Mesendoderm (in vitro differentiated cells): ENCODE measurements around the gene IL25.

Source experiments
- DNase-seq: peaks from one replicate; pipeline ENCODE4 v3.0.0; 2013
- H2AK5ac ChIP-seq: 2 replicates; pipeline ENCODE4 v1.6.1; 2013; ENCODE audit warnings: low read length, inconsistent platforms
- H2BK120ac ChIP-seq: 2 replicates; pipeline ENCODE4 v1.6.1; 2013; ENCODE audit warnings: low read depth, mild to moderate bottlenecking, low read length, moderate library complexity, mixed read lengths
- H2BK15ac ChIP-seq: replicated peaks from 2 replicates; pipeline ENCODE4 v1.6.1; 2013; ENCODE audit warnings: low read depth, mild to moderate bottlenecking, moderate library complexity
- H2BK5ac ChIP-seq: 2 replicates; pipeline ENCODE4 v1.6.1; 2013; ENCODE audit warnings: low read length, inconsistent platforms
- H3K18ac ChIP-seq: 2 replicates; pipeline ENCODE4 v1.6.1; 2013; ENCODE audit warnings: mild to moderate bottlenecking, low read length, mixed read lengths
- H3K23ac ChIP-seq: one replicate; pipeline ENCODE4 v1.6.1; 2013; ENCODE audit warnings: low read length
- H3K27ac ChIP-seq: 2 replicates; pipeline ENCODE4 v1.5.1; 2013; ENCODE audit warnings: low read depth, mild to moderate bottlenecking, inconsistent platforms, low read length, moderate library complexity
- H3K27me3 ChIP-seq: 2 replicates; pipeline ENCODE4 v1.6.1; 2013; ENCODE audit warnings: low read length, control low read depth, mild to moderate bottlenecking, inconsistent platforms; ENCODE audit not compliant: insufficient read depth, poor library complexity
- H3K36me3 ChIP-seq: 2 replicates; pipeline ENCODE4 v1.6.1; 2013; ENCODE audit warnings: low read length, inconsistent platforms; ENCODE audit not compliant: control insufficient read depth, insufficient read depth
- H3K4ac ChIP-seq: one replicate; pipeline ENCODE4 v1.6.1; 2013; ENCODE audit warnings: low read depth, mild to moderate bottlenecking, low read length, moderate library complexity
- H3K4me1 ChIP-seq: 2 replicates; pipeline ENCODE4 v1.6.1; 2013; ENCODE audit warnings: low read depth, low read length, inconsistent platforms; ENCODE audit not compliant: control insufficient read depth
- H3K4me2 ChIP-seq: 2 replicates; pipeline ENCODE4 v1.6.1; 2013; ENCODE audit warnings: low read length
- H3K4me3 ChIP-seq: 2 replicates; pipeline ENCODE4 v1.5.1; 2013; ENCODE audit warnings: mild to moderate bottlenecking, low read length
- H3K56ac ChIP-seq: one replicate; pipeline ENCODE4 v1.6.1; 2013; ENCODE audit warnings: low read length
- H3K79me1 ChIP-seq: 2 replicates; pipeline ENCODE4 v1.6.1; 2013; ENCODE audit warnings: low read length, inconsistent platforms
- H3K79me2 ChIP-seq: 2 replicates; pipeline ENCODE4 v1.6.1; 2013; ENCODE audit warnings: mild to moderate bottlenecking, low read length; ENCODE audit not compliant: control insufficient read depth, insufficient read depth
- H3K9ac ChIP-seq: 2 replicates; pipeline ENCODE4 v1.6.1; 2013; ENCODE audit warnings: low read length, inconsistent platforms
- H4K5ac ChIP-seq: one replicate; pipeline ENCODE4 v1.6.1; 2013; ENCODE audit warnings: low read length
- H4K8ac ChIP-seq: one replicate; pipeline ENCODE4 v1.6.1; 2013; ENCODE audit warnings: low read depth, mild to moderate bottlenecking, control low read depth, low read length, moderate library complexity
- WGBS: extraction: QIAGEN DNeasy Blood & Tissue Kit; methylation state at CpG from one replicate; pipeline ENCODE4 v1.1.7; 2013; ENCODE audit warnings: low lambda C conversion rate, missing lambda C conversion rate; ENCODE audit not compliant: insufficient coverage; ENCODE audit errors: extremely low coverage; 5-methylcytosine and 5-hydroxymethylcytosine counted together

The IL25 gene

DNA sequence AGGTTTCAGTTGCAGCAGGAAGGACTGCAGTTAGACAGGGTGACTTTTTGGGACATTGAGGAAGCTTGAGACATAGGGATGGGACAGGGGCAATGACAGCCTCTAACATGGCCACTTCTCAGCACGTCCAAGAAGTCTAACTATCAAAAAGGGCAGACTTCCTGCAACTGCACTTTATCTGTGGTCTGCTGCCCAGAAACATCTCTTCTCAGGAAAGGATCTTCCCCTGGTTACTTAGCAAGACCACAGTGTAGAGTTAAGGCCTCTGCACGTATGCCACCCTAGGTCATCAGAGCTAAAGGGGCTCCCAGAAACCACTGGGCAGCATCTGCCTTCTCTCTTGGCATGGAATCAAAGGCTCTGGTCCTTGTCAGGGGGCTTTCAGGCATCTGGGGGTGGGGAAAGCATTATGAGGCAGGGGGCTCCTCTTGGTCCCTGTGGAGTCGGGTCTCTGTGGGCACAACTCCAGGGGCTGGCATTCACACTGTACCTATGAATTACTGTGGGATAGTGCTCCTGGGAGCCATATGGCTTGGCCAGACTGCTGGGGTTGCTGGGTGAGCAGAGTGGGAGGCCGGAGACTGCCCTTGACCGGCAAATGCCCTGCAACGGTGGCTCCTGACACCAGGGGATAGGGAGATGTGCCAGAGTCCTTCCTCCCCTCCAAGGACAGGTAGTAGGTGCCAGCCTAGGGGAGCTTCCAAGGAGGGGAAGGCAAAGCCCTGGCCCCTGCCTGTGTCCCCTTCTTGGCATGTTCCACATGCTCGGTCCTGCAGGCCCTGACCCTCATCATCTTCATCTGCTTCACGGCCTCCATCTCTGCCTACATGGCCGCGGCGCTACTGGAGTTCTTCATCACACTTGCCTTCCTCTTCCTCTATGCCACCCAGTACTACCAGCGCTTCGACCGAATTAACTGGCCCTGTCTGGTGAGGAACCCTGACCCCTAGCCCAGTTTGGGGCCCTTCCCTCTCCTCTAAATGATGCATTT lies 5.3 kb downstream of the IL25 start:
- no peaks in the 10 kb centered on the region for H3K79me1 ChIP-seq
- H2BK15ac ChIP-seq: no peak overlapping the region
- H3K27ac ChIP-seq: no peak overlapping the region
- no peak overlapping the region for H4K8ac ChIP-seq
- H3K36me3 ChIP-seq: no peaks in the 10 kb centered on the region
- no peak overlapping the region for H3K18ac ChIP-seq
- no peak for DNase-seq
- no peak overlapping the region for H4K5ac ChIP-seq
- H3K9ac ChIP-seq: no peak overlapping the region
- no peak overlapping the region for H2BK5ac ChIP-seq
- no peak overlapping the region for H3K23ac ChIP-seq
- H3K56ac ChIP-seq: no peak overlapping the region
- H2AK5ac ChIP-seq: no peak overlapping the region
- H3K27me3 ChIP-seq: no peaks in the 10 kb centered on the region
- no peak overlapping the region for H3K4me2 ChIP-seq
- WGBS: no CpG with 5 or more reads among the region's 14 CpGs
- H3K4me1 ChIP-seq: peaks cover 3% of the 10 kb centered on the region
- H3K4ac ChIP-seq: no peak overlapping the region
- H3K79me2 ChIP-seq: no peaks in the 10 kb centered on the region
- no peak overlapping the region for H3K4me3 ChIP-seq
- no peak overlapping the region for H2BK120ac ChIP-seq

- Histone ChIP-seq H3K18ac (no peak overlapping the region), H3K36me3 (no peaks in the 10 kb centered on the region), H3K4me2 (no peak overlapping the region), H2BK15ac (no peak overlapping the region), H3K9ac (no peak overlapping the region), H2BK120ac (no peak overlapping the region), H3K4ac (no peak overlapping the region), H2BK5ac (no peak overlapping the region), H3K27ac (no peak overlapping the region), H3K4me3 (no peak overlapping the region), H3K79me2 (no peaks in the 10 kb centered on the region), H2AK5ac (no peak overlapping the region), H3K79me1 (no peaks in the 10 kb centered on the region), H4K8ac (no peak overlapping the region), H3K4me1 (peaks cover 3% of the 10 kb centered on the region), H3K56ac (no peak overlapping the region), H3K23ac (no peak overlapping the region), H3K27me3 (no peaks in the 10 kb centered on the region), H4K5ac (no peak overlapping the region)
- WGBS: no CpG with 5 or more reads among the region's 11 CpGs
- DNase-seq: no peak
Observed at GRCh38 chr14:23378612-23379220, 6.1 kb downstream of the IL25 start.

GRCh38 chr14:23379366-23380196 lies 7.0 kb downstream of the IL25 start:
- no peaks in the 10 kb centered on the region for H3K79me1 ChIP-seq
- no peak overlapping the region for H3K4me3 ChIP-seq
- H3K27ac ChIP-seq: no peak overlapping the region
- no peak overlapping the region for H2BK120ac ChIP-seq
- peak; percentile 64 for DNase-seq
- no peak overlapping the region for H2BK5ac ChIP-seq
- H3K4me2 ChIP-seq: no peak overlapping the region
- H4K8ac ChIP-seq: no peak overlapping the region
- no peak overlapping the region for H2AK5ac ChIP-seq
- no peak overlapping the region for H3K4ac ChIP-seq
- H3K56ac ChIP-seq: no peak overlapping the region
- H3K4me1 ChIP-seq: peaks cover 3% of the 10 kb centered on the region
- no peaks in the 10 kb centered on the region for H3K79me2 ChIP-seq
- no peaks in the 10 kb centered on the region for H3K36me3 ChIP-seq
- H3K18ac ChIP-seq: no peak overlapping the region
- no peak overlapping the region for H3K23ac ChIP-seq
- no peak overlapping the region for H3K9ac ChIP-seq
- WGBS: no CpG with 5 or more reads among the region's 12 CpGs
- no peak overlapping the region for H4K5ac ChIP-seq
- H2BK15ac ChIP-seq: no peak overlapping the region
- no peaks in the 10 kb centered on the region for H3K27me3 ChIP-seq

GRCh38 chr14:23380197-23380914 lies 7.7 kb downstream of the IL25 start:
- H3K9ac ChIP-seq: no peak overlapping the region
- DNase-seq: no peak
- H3K79me1 ChIP-seq: no peaks in the 10 kb centered on the region
- H3K4me3 ChIP-seq: no peak overlapping the region
- H2BK120ac ChIP-seq: no peak overlapping the region
- H2BK15ac ChIP-seq: no peak overlapping the region
- no CpG with 5 or more reads among the region's 16 CpGs for WGBS
- H3K23ac ChIP-seq: no peak overlapping the region
- H4K5ac ChIP-seq: no peak overlapping the region
- no peak overlapping the region for H3K56ac ChIP-seq
- no peak overlapping the region for H3K18ac ChIP-seq
- H4K8ac ChIP-seq: no peak overlapping the region
- H3K4me1 ChIP-seq: peaks cover 3% of the 10 kb centered on the region
- no peak overlapping the region for H2AK5ac ChIP-seq
- no peak overlapping the region for H3K27ac ChIP-seq
- no peak overlapping the region for H3K4me2 ChIP-seq
- no peaks in the 10 kb centered on the region for H3K79me2 ChIP-seq
- H3K27me3 ChIP-seq: no peaks in the 10 kb centered on the region
- H2BK5ac ChIP-seq: no peak overlapping the region
- no peak overlapping the region for H3K4ac ChIP-seq
- no peaks in the 10 kb centered on the region for H3K36me3 ChIP-seq

GRCh38 chr14:23380976-23381375 lies 8.4 kb downstream of the IL25 start:
- Histone ChIP-seq H4K5ac (no peak overlapping the region), H2BK120ac (no peak overlapping the region), H2AK5ac (no peak overlapping the region), H3K56ac (no peak overlapping the region), H3K4me2 (no peak overlapping the region), H3K9ac (no peak overlapping the region), H4K8ac (no peak overlapping the region), H3K23ac (no peak overlapping the region), H3K36me3 (no peaks in the 10 kb centered on the region), H3K18ac (no peak overlapping the region), H3K79me1 (no peaks in the 10 kb centered on the region), H3K4me1 (peaks cover 3% of the 10 kb centered on the region), H2BK5ac (no peak overlapping the region), H3K27me3 (no peaks in the 10 kb centered on the region), H3K27ac (no peak overlapping the region), H2BK15ac (no peak overlapping the region), H3K79me2 (no peaks in the 10 kb centered on the region), H3K4me3 (no peak overlapping the region), H3K4ac (no peak overlapping the region)
- no peak for DNase-seq
- no CpG with 5 or more reads among the region's 4 CpGs for WGBS
